Skeletal muscle tissue (tissue), 1 donor: Measurements from ENCODE around the gene UTF1. TPM values are rescaled to one million over a fixed set of nuclear protein-coding genes. Genes with fewer than 3 reads are reported as not detected.

Experiments used
- total RNA-seq: library from RNA; depleted of rRNA; stranded (reverse); fragments of >200 nt; gene quantifications from one replicate; pipeline ENCODE4 v1.2.3, GENCODE V29; 2014

The UTF1 gene
- total RNA-seq, 1 donor from 2014 or later: not detected

Other genes starting within 250 kb of the UTF1 start
- under 0.01 TPM for gene ADGRA1, start 142.3 kb upstream of the UTF1 start, total RNA-seq
- gene KNDC1, start 70.0 kb upstream of the UTF1 start, total RNA-seq: 0.52 TPM
- not detected for gene VENTX, start 7.6 kb downstream of the UTF1 start, total RNA-seq
- gene ADAM8, start 46.7 kb downstream of the UTF1 start, total RNA-seq: 2.6 TPM
- 39.7 TPM for gene TUBGCP2, start 78.7 kb downstream of the UTF1 start, total RNA-seq
- 30.3 TPM for gene ZNF511, start 78.7 kb downstream of the UTF1 start, total RNA-seq
- gene CALY, start 106.7 kb downstream of the UTF1 start, total RNA-seq: not detected
- not detected for gene PRAP1, start 117.2 kb downstream of the UTF1 start, total RNA-seq
- gene FUOM, start 127.8 kb downstream of the UTF1 start, total RNA-seq: 9.4 TPM
- gene ECHS1, start 143.1 kb downstream of the UTF1 start, total RNA-seq: 76.7 TPM
- 7.3 TPM for gene PAOX, start 149.0 kb downstream of the UTF1 start, total RNA-seq
- 21.9 TPM for gene MTG1, start 163.9 kb downstream of the UTF1 start, total RNA-seq
- gene SPRN, start 194.4 kb downstream of the UTF1 start, total RNA-seq: 0.52 TPM
- gene SCART1, start 223.7 kb downstream of the UTF1 start, total RNA-seq: 1.6 TPM